Measurements from ENCODE around the gene TRAF7.

DNA sequence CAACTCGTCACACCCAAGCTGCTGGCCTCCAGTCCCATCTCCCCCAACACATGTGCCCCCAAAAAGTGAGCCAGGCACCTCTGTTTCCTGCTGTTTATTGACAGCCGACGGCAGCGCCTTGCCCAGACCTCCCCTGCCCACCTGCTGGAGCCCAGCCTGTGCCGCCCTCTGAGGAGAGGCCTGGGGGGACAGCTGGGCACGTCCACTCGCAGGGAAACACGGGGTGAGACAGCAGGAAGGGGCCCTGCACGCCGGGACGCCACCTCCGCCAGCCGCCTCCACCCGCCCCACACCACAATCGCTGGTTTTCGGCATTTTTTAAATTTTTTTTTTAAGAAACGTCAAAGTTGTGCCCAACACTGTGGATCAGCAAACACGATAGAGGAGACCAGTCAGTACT is 21.5 kb downstream of the TRAF7 start:
- TF ChIP-seq, protein P1, sequence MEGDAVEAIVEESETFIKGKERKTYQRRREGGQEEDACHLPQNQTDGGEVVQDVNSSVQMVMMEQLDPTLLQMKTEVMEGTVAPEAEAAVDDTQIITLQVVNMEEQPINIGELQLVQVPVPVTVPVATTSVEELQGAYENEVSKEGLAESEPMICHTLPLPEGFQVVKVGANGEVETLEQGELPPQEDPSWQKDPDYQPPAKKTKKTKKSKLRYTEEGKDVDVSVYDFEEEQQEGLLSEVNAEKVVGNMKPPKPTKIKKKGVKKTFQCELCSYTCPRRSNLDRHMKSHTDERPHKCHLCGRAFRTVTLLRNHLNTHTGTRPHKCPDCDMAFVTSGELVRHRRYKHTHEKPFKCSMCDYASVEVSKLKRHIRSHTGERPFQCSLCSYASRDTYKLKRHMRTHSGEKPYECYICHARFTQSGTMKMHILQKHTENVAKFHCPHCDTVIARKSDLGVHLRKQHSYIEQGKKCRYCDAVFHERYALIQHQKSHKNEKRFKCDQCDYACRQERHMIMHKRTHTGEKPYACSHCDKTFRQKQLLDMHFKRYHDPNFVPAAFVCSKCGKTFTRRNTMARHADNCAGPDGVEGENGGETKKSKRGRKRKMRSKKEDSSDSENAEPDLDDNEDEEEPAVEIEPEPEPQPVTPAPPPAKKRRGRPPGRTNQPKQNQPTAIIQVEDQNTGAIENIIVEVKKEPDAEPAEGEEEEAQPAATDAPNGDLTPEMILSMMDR (IDR thresholded peaks at IDR 0.05), result no peak
- TF ChIP-seq POLR2A (IDR thresholded peaks at IDR 0.05) (no peak), EP300 (IDR thresholded peaks at IDR 0.05) (no peak)

Measured in ovary (tissue), 3 donors.